ENCODE measurements around the gene YES1.
"Not testable (repeated sequence)": the region's sequence is repeated elsewhere in the genome, so short reads cannot be mapped to it uniquely, and the experiment has no call there.

The YES1 gene

GRCh38 chr18:777021-777420 is 35.0 kb downstream of the YES1 start:
- Histone ChIP-seq H3K79me2 (ENCODE audit: insufficient read depth, low read length) (peaks cover 83% of the 10 kb centered on the region), H3K9ac (ENCODE audit: low read depth, low read length) (no peak overlapping the region), H3K36me3 (ENCODE audit: insufficient read depth, low read length) (peaks cover 7% of the 10 kb centered on the region), H2AFZ (ENCODE audit: low read depth, low read length) (no peak overlapping the region), H3K4me1 (ENCODE audit: insufficient read depth, low read length) (no peaks in the 10 kb centered on the region), H4K20me1 (ENCODE audit: insufficient read depth, low read length) (peaks cover 30% of the 10 kb centered on the region; the same call in 1 of the 2 replicates), H3K4me2 (ENCODE audit: insufficient read depth, low read length) (no peak overlapping the region), H3K27ac (ENCODE audit: low read length) (no peak overlapping the region), H3K27me3 (ENCODE audit: insufficient read depth, low read length, poor library complexity) (no peaks in the 10 kb centered on the region), H3K9me3 (ENCODE audit: insufficient read depth, low read length, severe bottlenecking) (no peaks in the 10 kb centered on the region), H3K4me3 (ENCODE audit: low read depth in 1 of 2, low read length in 2 of 2) (no peak overlapping the region)
- DNase-seq (no peak), ATAC-seq (ENCODE audit: insufficient read depth, low read depth) (no peak)
- no peak for TF ChIP-seq EZH2 (IDR thresholded peaks at IDR 0.05; ENCODE audit: borderline replicate concordance, low read depth, low read length, severe bottlenecking)
- no peak for TF ChIP-seq CTCF (IDR thresholded peaks at IDR 0.05; ENCODE audit: borderline replicate concordance, extremely low read depth, low read length, poor library complexity, severe bottlenecking)

GRCh38 chr18:776044-776443 is 36.0 kb downstream of the YES1 start:
- H3K79me2 ChIP-seq (ENCODE audit: insufficient read depth, low read length) = peaks cover 78% of the 10 kb centered on the region
- DNase-seq; H3K4me3 ChIP-seq (ENCODE audit: low read depth in 1 of 2, low read length in 2 of 2); H3K4me1 ChIP-seq (ENCODE audit: insufficient read depth, low read length); H3K9ac ChIP-seq (ENCODE audit: low read depth, low read length); H2AFZ ChIP-seq (ENCODE audit: low read depth, low read length); H3K36me3 ChIP-seq (ENCODE audit: insufficient read depth, low read length); H3K9me3 ChIP-seq (ENCODE audit: insufficient read depth, low read length, severe bottlenecking); H3K27ac ChIP-seq (ENCODE audit: low read length); ATAC-seq (ENCODE audit: insufficient read depth, low read depth); H3K4me2 ChIP-seq (ENCODE audit: insufficient read depth, low read length); H3K27me3 ChIP-seq (ENCODE audit: insufficient read depth, low read length, poor library complexity): not testable (repeated sequence)
- peaks cover 23% of the 10 kb centered on the region; the same call in 1 of the 2 replicates for H4K20me1 ChIP-seq (ENCODE audit: insufficient read depth, low read length)

- ATAC-seq (ENCODE audit: insufficient read depth, low read depth) = no peak
- Histone ChIP-seq H2AFZ (ENCODE audit: low read depth, low read length) (no peak overlapping the region), H3K4me1 (ENCODE audit: insufficient read depth, low read length) (no peaks in the 10 kb centered on the region), H3K9ac (ENCODE audit: low read depth, low read length) (no peak overlapping the region), H3K79me2 (ENCODE audit: insufficient read depth, low read length) (peaks cover 77% of the 10 kb centered on the region), H4K20me1 (ENCODE audit: insufficient read depth, low read length) (peaks cover 23% of the 10 kb centered on the region), H3K4me3 (ENCODE audit: low read depth in 1 of 2, low read length in 2 of 2) (no peak overlapping the region), H3K4me2 (ENCODE audit: insufficient read depth, low read length) (no peak overlapping the region), H3K9me3 (ENCODE audit: insufficient read depth, low read length, severe bottlenecking) (no peaks in the 10 kb centered on the region), H3K27me3 (ENCODE audit: insufficient read depth, low read length, poor library complexity) (no peaks in the 10 kb centered on the region), H3K36me3 (ENCODE audit: insufficient read depth, low read length) (peaks cover 7% of the 10 kb centered on the region), H3K27ac (ENCODE audit: low read length) (no peak overlapping the region)
- no peak for DNase-seq
- no peak for TF ChIP-seq CTCF (IDR thresholded peaks at IDR 0.05; ENCODE audit: borderline replicate concordance, extremely low read depth, low read length, poor library complexity, severe bottlenecking)
- no peak for TF ChIP-seq EZH2 (IDR thresholded peaks at IDR 0.05; ENCODE audit: borderline replicate concordance, low read depth, low read length, severe bottlenecking)
These were observed 37.2 kb downstream of the YES1 start for GRCh38 chr18:774811-775210.

- no peaks in the 10 kb centered on the region for H3K4me1 ChIP-seq (ENCODE audit: insufficient read depth, low read length)
- TF ChIP-seq EZH2 (IDR thresholded peaks at IDR 0.05; ENCODE audit: borderline replicate concordance, low read depth, low read length, severe bottlenecking) (no peak), CTCF (IDR thresholded peaks at IDR 0.05; ENCODE audit: borderline replicate concordance, extremely low read depth, low read length, poor library complexity, severe bottlenecking) (no peak)
- no peak overlapping the region for H3K4me2 ChIP-seq (ENCODE audit: insufficient read depth, low read length)
- ATAC-seq (ENCODE audit: insufficient read depth, low read depth) (no peak), DNase-seq (no peak)
- no peak overlapping the region for H3K4me3 ChIP-seq (ENCODE audit: low read depth in 1 of 2, low read length in 2 of 2)
- peaks cover 7% of the 10 kb centered on the region for H3K36me3 ChIP-seq (ENCODE audit: insufficient read depth, low read length)
- H3K79me2 ChIP-seq (ENCODE audit: insufficient read depth, low read length) = peaks cover 77% of the 10 kb centered on the region
- no peaks in the 10 kb centered on the region for H3K9me3 ChIP-seq (ENCODE audit: insufficient read depth, low read length, severe bottlenecking)
- H4K20me1 ChIP-seq (ENCODE audit: insufficient read depth, low read length) = peaks cover 26% of the 10 kb centered on the region
- H3K27ac ChIP-seq (ENCODE audit: low read length) = no peak overlapping the region
- no peak overlapping the region for H2AFZ ChIP-seq (ENCODE audit: low read depth, low read length)
- H3K27me3 ChIP-seq (ENCODE audit: insufficient read depth, low read length, poor library complexity) = no peaks in the 10 kb centered on the region
- H3K9ac ChIP-seq (ENCODE audit: low read depth, low read length) = no peak overlapping the region
These were observed 37.9 kb downstream of the YES1 start for GRCh38 chr18:773980-774624.

All from DND-41 (cell line).